Gastrocnemius medialis (tissue), 4 donors: Measurements from ENCODE around the gene RNASET2.

Experiments
- CTCF ChIP-seq, 5 experiments: fragments of 450-650 bp in 3 of 5; fragments of 200-600 bp in 2 of 5; sonication (generic) in 2 of 5; IDR thresholded peaks in 4 of 5; conservative IDR thresholded peaks in 1 of 5; 1 replicate in 4 of 5; 2 replicates in 1 of 5; pipeline ENCODE4 v1.5.1; 2016 to 2019; ENCODE audit warnings: antibody characterized with exemption in 5 of 5, mild to moderate bottlenecking in 3 of 5, moderate library complexity in 3 of 5
- POLR2A ChIP-seq, 2 donors: fragments of 450-650 bp; IDR thresholded peaks; one replicate each; pipeline ENCODE4 v1.6.1; 2017; ENCODE audit warnings: antibody characterized with exemption in 2 of 2, mild to moderate bottlenecking in 2 of 2, moderate library complexity in 2 of 2

GRCh38 chr6:167005350-167006159 lies 49.2 kb upstream of the RNASET2 start:
- TF ChIP-seq POLR2A (IDR thresholded peaks at IDR 0.05) (no peak), CTCF (IDR thresholded peaks at IDR 0.05 in 4 of 5, conservative IDR thresholded peaks at IDR 0.05 in 1 of 5) (no peak)
